VCaP (cell line): Measurements from ENCODE around the gene SGK1.

ENCODE experiments used
- H3K27ac ChIP-seq: fragments of 450-650 bp; 2 replicates; pipeline ENCODE4 v1.5.1; 2017
- CTCF ChIP-seq: fragments of 450-650 bp; conservative IDR thresholded peaks from 2 replicates; pipeline ENCODE4 v1.5.1; 2017; ENCODE audit warnings: mild to moderate bottlenecking, moderate library complexity

SGK1 gene

GRCh38 chr6:134147034-134147533 is 170.8 kb downstream of the SGK1 start:
- no peak overlapping the region for H3K27ac ChIP-seq
- no peak for TF ChIP-seq CTCF

GRCh38 chr6:134146268-134147033 is 171.5 kb downstream of the SGK1 start:
- H3K27ac ChIP-seq, result no peak overlapping the region
- TF ChIP-seq CTCF, result no peak

GRCh38 chr6:134145786-134146185 is 172.1 kb downstream of the SGK1 start:
- TF ChIP-seq CTCF, result no peak
- no peak overlapping the region for H3K27ac ChIP-seq

GRCh38 chr6:134138226-134138975 is 179.5 kb downstream of the SGK1 start:
- TF ChIP-seq CTCF, result no peak
- H3K27ac ChIP-seq, result no peak overlapping the region

- TF ChIP-seq CTCF, result no peak
- H3K27ac ChIP-seq, result no peak overlapping the region
Measured at GRCh38 chr6:134134654-134135053, 183.3 kb downstream of the SGK1 start.

GRCh38 chr6:134132494-134133141 is 185.3 kb downstream of the SGK1 start:
- TF ChIP-seq CTCF, result no peak
- no peak overlapping the region for H3K27ac ChIP-seq

GRCh38 chr6:134131530-134132139 is 186.3 kb downstream of the SGK1 start:
- no peak overlapping the region for H3K27ac ChIP-seq
- no peak for TF ChIP-seq CTCF
